Right lobe of liver (tissue), 6 donors: ENCODE data around the gene CRIM1. TPM values are rescaled to one million over a fixed set of nuclear protein-coding genes. Genes with fewer than 3 reads are reported as not detected.
A peak's percentile ranks its signal among the peaks of the same experiment; 100 is the strongest.

ENCODE experiments used
- ATAC-seq, 4 donors: fragments of 200-7000 bp; cut with Tn5 transposase; one replicate each; pipeline ENCODE4 v1.9.1; 2020; ENCODE audit warnings: mild to moderate bottlenecking in 4 of 4, moderate library complexity in 4 of 4
- DNase-seq, 3 donors: peaks; one replicate each; pipeline ENCODE4 v3.0.0-alpha.2; 2020
- H3K27ac ChIP-seq, 3 donors: fragments of 200-600 bp; one replicate each; pipeline ENCODE4 v1.8.0; 2022
- H3K27me3 ChIP-seq, 2 donors: fragments of 200-600 bp; one replicate each; pipeline ENCODE4 v1.8.0; 2022
- H3K36me3 ChIP-seq, 4 donors: fragments of 200-600 bp; sonication (generic) in 1 of 4; one replicate each; pipeline versions ENCODE4 v1.5.1 to v1.8.0; 2017 to 2022; ENCODE audit warnings: control low read depth in 1 of 4
- H3K4me1 ChIP-seq, 4 donors: fragments of 200-600 bp; sonication (generic) in 1 of 4; one replicate each; pipeline versions ENCODE4 v1.5.1 to v1.8.0; 2017 to 2022; ENCODE audit warnings: control low read depth in 1 of 4
- H3K4me3 ChIP-seq, 3 donors: fragments of 200-600 bp; one replicate each; pipeline ENCODE4 v1.8.0; 2022
- H3K9me3 ChIP-seq, 4 donors: fragments of 200-600 bp; sonication (generic) in 1 of 4; one replicate each; pipeline versions ENCODE4 v1.5.1 to v1.8.0; 2017 to 2022; ENCODE audit warnings: control low read depth in 1 of 4
- CTCF ChIP-seq, 4 donors: fragments of 200-600 bp in 3 of 4; fragments of 450-650 bp in 1 of 4; IDR thresholded peaks; one replicate each; pipeline versions ENCODE4 v1.5.1 to v1.8.0; 2016 to 2022; ENCODE audit warnings: antibody characterized with exemption in 4 of 4, mild to moderate bottlenecking in 2 of 4
- POLR2A ChIP-seq: fragments of 450-650 bp; IDR thresholded peaks from one replicate; pipeline ENCODE4 v1.6.1; 2017; ENCODE audit warnings: antibody characterized with exemption, mild to moderate bottlenecking
- WGBS: methylation state at CpG from one replicate; pipeline ENCODE4 v1.1.6; 2018; ENCODE audit warnings: low coverage, low lambda C conversion rate; ENCODE audit not compliant: insufficient coverage; ENCODE audit errors: missing lambda C conversion rate; 5-methylcytosine and 5-hydroxymethylcytosine counted together
- intact Hi-C, 2 donors: fragments of 100-400 bp; cut with DNase I; formaldehyde crosslinking; loops; one replicate each; pipeline versions ENCODE4 v1.11.2 to v1.14.1; 2022
- total RNA-seq, 6 experiments: library from RNA; depleted of rRNA in 2 of 6; stranded (reverse); fragments of >200 nt in 2 of 6; fragmentation: NEBNext Ultra II Directional in 3 of 6; extraction: Animal tissue kit (Norgen Biotek cat#: 25700) in 3 of 6; gene quantifications; one replicate each; pipeline versions ENCODE4 v1.1.0 to v1.2.4, GENCODE V29; 2016 to 2023
- donor health status: DM: no; HTN: yes; CAD: no.
- donor health status: DM: no; HTN: no; CAD: no.
- donor health status: DM: no; HTN: no; CAD: no.
- donor health status: DM: no; HTN: yes; CAD: no.
- donor health status: DM: no; HTN: yes; CAD: no.

The CRIM1 gene
- total RNA-seq, 6 experiments from 2014 or later, result 4.2 to 30.5 (median 16.7) TPM

GRCh38 chr2:36411962-36412444 lies 56.4 kb downstream of the CRIM1 start:
- no peaks in the 10 kb centered on the region for H3K36me3 ChIP-seq
- H3K27me3 ChIP-seq, result no peaks in the 10 kb centered on the region
- intact Hi-C loops, result no loop called here
- no peaks in the 10 kb centered on the region for H3K9me3 ChIP-seq
- peaks cover 0 to 12% (median 0%) of the 10 kb centered on the region in 4 donors for H3K4me1 ChIP-seq
- DNase-seq (no peak), ATAC-seq (peak; percentile 44 to 64 (median 53))
- H3K4me3 ChIP-seq, result no peak overlapping the region
- WGBS, result 34% methylated on average over 11 of the region's 11 CpGs
- no peak for TF ChIP-seq CTCF (IDR thresholded peaks at IDR 0.05)
- TF ChIP-seq POLR2A, result no peak
- peak overlapping the region in 2 of 3 donors; percentile 31 to 36 for H3K27ac ChIP-seq

- 44% methylated on average over 4 of the region's 4 CpGs for WGBS
- no peak for TF ChIP-seq POLR2A
- TF ChIP-seq CTCF (IDR thresholded peaks at IDR 0.05), result no peak
- no peak for DNase-seq
- Histone ChIP-seq H3K4me1 (peaks cover 0 to 12% (median 0%) of the 10 kb centered on the region in 4 donors), H3K4me3 (no peak overlapping the region), H3K27ac (no peak overlapping the region), H3K36me3 (no peaks in the 10 kb centered on the region), H3K27me3 (no peaks in the 10 kb centered on the region), H3K9me3 (no peaks in the 10 kb centered on the region)
- intact Hi-C loops, result no loop called here
- ATAC-seq, result peak in 3 of 4 donors; percentile 17 to 42 (median 39)
Observed at GRCh38 chr2:36413218-36413617, 57.6 kb downstream of the CRIM1 start.

- H3K9me3 ChIP-seq, result no peaks in the 10 kb centered on the region
- 48% methylated on average over 4 of the region's 4 CpGs for WGBS
- TF ChIP-seq CTCF (IDR thresholded peaks at IDR 0.05) (no peak), POLR2A (no peak)
- no peaks in the 10 kb centered on the region for H3K27me3 ChIP-seq
- DNase-seq (no peak), ATAC-seq (no peak)
- intact Hi-C loops, result no loop called here
- no peak overlapping the region for H3K27ac ChIP-seq
- H3K36me3 ChIP-seq, result no peaks in the 10 kb centered on the region
- no peak overlapping the region for H3K4me3 ChIP-seq
- peaks cover 0 to 12% (median 0%) of the 10 kb centered on the region in 4 donors for H3K4me1 ChIP-seq
Observed at GRCh38 chr2:36414307-36414706, 58.7 kb downstream of the CRIM1 start.

- Histone ChIP-seq H3K9me3 (no peaks in the 10 kb centered on the region), H3K27me3 (no peaks in the 10 kb centered on the region), H3K27ac (no peak overlapping the region), H3K4me1 (peaks cover 0 to 12% (median 0%) of the 10 kb centered on the region in 4 donors), H3K36me3 (no peaks in the 10 kb centered on the region), H3K4me3 (no peak overlapping the region)
- TF ChIP-seq POLR2A (no peak), CTCF (IDR thresholded peaks at IDR 0.05) (no peak)
- WGBS, result 59% methylated on average over 6 of the region's 6 CpGs
- DNase-seq (no peak), ATAC-seq (no peak)
- intact Hi-C loops, result no loop called here
Observed at GRCh38 chr2:36415381-36416022, 59.9 kb downstream of the CRIM1 start.
